ENCODE results near the gene ANKS3.

DNA sequence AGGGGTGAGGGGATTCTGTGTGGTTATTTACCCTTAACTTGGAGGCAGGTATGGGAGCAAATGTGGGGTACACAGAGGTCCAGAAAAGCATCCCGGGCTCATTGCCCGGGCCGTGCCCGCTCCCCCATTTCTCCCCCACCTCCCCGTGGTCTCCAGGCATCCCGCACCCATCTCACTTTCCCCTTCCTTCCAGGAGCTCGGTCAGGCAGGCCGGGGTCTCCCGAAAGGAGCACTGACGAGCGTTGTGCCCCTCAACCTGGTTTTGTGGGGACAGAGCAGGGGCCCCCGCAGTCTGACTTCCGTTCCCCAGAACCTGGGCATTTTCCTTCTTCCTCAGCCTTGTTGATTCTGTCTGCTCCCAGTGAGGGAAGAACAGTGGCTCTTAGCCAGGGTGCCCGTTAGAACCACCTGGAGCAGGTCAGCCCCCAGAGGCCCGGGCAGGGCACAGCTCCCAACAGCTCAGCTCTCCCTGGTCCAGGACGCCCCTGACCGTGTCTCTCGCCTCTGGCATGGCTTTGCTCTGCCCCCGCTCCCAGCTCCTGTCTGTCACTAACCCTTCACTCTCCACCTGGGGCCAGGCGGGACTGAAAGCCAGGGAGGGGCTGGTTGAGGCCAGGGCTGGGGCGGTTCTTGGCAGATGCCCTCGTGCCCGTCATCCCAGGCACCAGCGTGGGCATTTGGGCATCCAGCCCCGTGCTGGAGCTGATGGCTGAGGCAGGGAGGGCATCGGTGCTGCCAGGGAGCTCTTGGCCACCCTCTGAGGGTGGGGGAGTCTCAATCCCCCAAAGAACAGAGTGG, 53.2 kb downstream of the ANKS3 start:
- TF ChIP-seq, protein P1, sequence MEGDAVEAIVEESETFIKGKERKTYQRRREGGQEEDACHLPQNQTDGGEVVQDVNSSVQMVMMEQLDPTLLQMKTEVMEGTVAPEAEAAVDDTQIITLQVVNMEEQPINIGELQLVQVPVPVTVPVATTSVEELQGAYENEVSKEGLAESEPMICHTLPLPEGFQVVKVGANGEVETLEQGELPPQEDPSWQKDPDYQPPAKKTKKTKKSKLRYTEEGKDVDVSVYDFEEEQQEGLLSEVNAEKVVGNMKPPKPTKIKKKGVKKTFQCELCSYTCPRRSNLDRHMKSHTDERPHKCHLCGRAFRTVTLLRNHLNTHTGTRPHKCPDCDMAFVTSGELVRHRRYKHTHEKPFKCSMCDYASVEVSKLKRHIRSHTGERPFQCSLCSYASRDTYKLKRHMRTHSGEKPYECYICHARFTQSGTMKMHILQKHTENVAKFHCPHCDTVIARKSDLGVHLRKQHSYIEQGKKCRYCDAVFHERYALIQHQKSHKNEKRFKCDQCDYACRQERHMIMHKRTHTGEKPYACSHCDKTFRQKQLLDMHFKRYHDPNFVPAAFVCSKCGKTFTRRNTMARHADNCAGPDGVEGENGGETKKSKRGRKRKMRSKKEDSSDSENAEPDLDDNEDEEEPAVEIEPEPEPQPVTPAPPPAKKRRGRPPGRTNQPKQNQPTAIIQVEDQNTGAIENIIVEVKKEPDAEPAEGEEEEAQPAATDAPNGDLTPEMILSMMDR (IDR thresholded peaks at IDR 0.05): no peak
- TF ChIP-seq EZH2 (IDR thresholded peaks at IDR 0.05; ENCODE audit: borderline replicate concordance, insufficient read depth, low read depth, low read length, poor library complexity, severe bottlenecking): no peak
